Parathyroid adenoma (tissue), 2 donors: ENCODE data around the gene MSH6.

Experiments used
- H2AFZ ChIP-seq: fragments of 300-600 bp; sonication (generic); one replicate; pipeline ENCODE4 v1.7.0; 2017; ENCODE audit warnings: antibody characterized with exemption, mild to moderate bottlenecking
- H3K27ac ChIP-seq: fragments of 300-600 bp; sonication (generic); one replicate; pipeline ENCODE4 v1.7.0; 2017
- H3K27me3 ChIP-seq: fragments of 300-600 bp; sonication (generic); one replicate; pipeline ENCODE4 v1.7.0; 2017; ENCODE audit warnings: low read length; ENCODE audit not compliant: control insufficient read depth, insufficient read depth
- H3K36me3 ChIP-seq: fragments of 300-600 bp; sonication (generic); one replicate; pipeline ENCODE4 v1.7.0; 2017; ENCODE audit warnings: low read length; ENCODE audit not compliant: control insufficient read depth, insufficient read depth
- H3K4me1 ChIP-seq: fragments of 300-600 bp; sonication (generic); one replicate; pipeline ENCODE4 v1.7.0; 2017; ENCODE audit warnings: control low read depth
- H3K4me2 ChIP-seq: fragments of 300-600 bp; sonication (generic); one replicate; pipeline ENCODE4 v1.7.0; 2017; ENCODE audit warnings: low read length
- H3K4me3 ChIP-seq: fragments of 300-600 bp; sonication (generic); one replicate; pipeline ENCODE4 v1.7.0; 2017; ENCODE audit warnings: low read depth, low read length
- H3K79me2 ChIP-seq: fragments of 300-600 bp; sonication (generic); one replicate; pipeline ENCODE4 v1.7.0; 2017; ENCODE audit warnings: control low read depth
- H3K9ac ChIP-seq: fragments of 300-600 bp; sonication (generic); one replicate; pipeline ENCODE4 v1.7.0; 2017; ENCODE audit warnings: mild to moderate bottlenecking
- H3K9me3 ChIP-seq: fragments of 300-600 bp; sonication (generic); one replicate; pipeline ENCODE4 v1.7.0; 2017; ENCODE audit warnings: low read length; ENCODE audit not compliant: control insufficient read depth
- TF ChIP-seq, protein P1 (sequence below): fragments of 300-600 bp; sonication (generic); IDR thresholded peaks from one replicate; pipeline ENCODE4 v1.7.0; 2017; ENCODE audit warnings: antibody characterized with exemption, mild to moderate bottlenecking
- donor health status: primary hyperparathyroidism.

Gene MSH6, protein sequence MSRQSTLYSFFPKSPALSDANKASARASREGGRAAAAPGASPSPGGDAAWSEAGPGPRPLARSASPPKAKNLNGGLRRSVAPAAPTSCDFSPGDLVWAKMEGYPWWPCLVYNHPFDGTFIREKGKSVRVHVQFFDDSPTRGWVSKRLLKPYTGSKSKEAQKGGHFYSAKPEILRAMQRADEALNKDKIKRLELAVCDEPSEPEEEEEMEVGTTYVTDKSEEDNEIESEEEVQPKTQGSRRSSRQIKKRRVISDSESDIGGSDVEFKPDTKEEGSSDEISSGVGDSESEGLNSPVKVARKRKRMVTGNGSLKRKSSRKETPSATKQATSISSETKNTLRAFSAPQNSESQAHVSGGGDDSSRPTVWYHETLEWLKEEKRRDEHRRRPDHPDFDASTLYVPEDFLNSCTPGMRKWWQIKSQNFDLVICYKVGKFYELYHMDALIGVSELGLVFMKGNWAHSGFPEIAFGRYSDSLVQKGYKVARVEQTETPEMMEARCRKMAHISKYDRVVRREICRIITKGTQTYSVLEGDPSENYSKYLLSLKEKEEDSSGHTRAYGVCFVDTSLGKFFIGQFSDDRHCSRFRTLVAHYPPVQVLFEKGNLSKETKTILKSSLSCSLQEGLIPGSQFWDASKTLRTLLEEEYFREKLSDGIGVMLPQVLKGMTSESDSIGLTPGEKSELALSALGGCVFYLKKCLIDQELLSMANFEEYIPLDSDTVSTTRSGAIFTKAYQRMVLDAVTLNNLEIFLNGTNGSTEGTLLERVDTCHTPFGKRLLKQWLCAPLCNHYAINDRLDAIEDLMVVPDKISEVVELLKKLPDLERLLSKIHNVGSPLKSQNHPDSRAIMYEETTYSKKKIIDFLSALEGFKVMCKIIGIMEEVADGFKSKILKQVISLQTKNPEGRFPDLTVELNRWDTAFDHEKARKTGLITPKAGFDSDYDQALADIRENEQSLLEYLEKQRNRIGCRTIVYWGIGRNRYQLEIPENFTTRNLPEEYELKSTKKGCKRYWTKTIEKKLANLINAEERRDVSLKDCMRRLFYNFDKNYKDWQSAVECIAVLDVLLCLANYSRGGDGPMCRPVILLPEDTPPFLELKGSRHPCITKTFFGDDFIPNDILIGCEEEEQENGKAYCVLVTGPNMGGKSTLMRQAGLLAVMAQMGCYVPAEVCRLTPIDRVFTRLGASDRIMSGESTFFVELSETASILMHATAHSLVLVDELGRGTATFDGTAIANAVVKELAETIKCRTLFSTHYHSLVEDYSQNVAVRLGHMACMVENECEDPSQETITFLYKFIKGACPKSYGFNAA (N-terminal part only)

DNA sequence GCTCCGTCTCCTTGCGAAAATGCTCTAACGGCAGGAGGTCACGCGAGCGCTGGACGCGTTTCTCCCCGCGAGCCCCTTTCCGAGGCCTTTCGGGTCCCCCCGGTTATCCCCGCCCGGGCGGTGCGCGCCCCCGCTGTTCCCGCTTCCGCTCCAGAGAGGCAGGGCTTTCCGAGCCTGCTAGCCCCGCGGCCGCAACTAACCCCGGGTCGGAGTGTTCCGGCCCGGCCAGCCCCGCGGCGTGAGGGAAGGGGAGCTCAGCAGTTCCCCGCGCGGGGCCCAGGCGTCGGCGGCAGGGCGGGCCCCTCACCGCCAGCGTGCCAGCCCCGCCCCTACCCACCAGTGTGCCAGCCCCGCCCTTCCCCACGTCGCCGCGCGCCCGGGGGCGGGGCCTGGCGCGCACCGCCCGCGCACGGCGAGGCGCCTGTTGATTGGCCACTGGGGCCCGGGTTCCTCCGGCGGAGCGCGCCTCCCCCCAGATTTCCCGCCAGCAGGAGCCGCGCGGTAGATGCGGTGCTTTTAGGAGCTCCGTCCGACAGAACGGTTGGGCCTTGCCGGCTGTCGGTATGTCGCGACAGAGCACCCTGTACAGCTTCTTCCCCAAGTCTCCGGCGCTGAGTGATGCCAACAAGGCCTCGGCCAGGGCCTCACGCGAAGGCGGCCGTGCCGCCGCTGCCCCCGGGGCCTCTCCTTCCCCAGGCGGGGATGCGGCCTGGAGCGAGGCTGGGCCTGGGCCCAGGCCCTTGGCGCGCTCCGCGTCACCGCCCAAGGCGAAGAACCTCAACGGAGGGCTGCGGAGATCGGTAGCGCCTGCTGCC is at the start of gene MSH6:
TSS of gene MSH6 (plus strand) at position 475 of the 815 bp plus-strand sequence. CDS start at position 564, 89 bp downstream.
- Histone ChIP-seq H3K9ac (peak within 1 kb of the TSS; percentile 2), H3K79me2 (peaks cover 26% of the 10 kb centered on the region), H2AFZ (peak within 1 kb of the TSS; percentile 100), H3K36me3 (no peaks in the 10 kb centered on the region), H3K9me3 (no peaks in the 10 kb centered on the region), H3K4me1 (peaks cover 6% of the 10 kb centered on the region), H3K27ac (peak within 1 kb of the TSS; percentile 80), H3K4me2 (peak within 1 kb of the TSS; percentile 97), H3K4me3 (peak within 1 kb of the TSS; percentile 84), H3K27me3 (no peaks in the 10 kb centered on the region)
- TF ChIP-seq, protein P1, sequence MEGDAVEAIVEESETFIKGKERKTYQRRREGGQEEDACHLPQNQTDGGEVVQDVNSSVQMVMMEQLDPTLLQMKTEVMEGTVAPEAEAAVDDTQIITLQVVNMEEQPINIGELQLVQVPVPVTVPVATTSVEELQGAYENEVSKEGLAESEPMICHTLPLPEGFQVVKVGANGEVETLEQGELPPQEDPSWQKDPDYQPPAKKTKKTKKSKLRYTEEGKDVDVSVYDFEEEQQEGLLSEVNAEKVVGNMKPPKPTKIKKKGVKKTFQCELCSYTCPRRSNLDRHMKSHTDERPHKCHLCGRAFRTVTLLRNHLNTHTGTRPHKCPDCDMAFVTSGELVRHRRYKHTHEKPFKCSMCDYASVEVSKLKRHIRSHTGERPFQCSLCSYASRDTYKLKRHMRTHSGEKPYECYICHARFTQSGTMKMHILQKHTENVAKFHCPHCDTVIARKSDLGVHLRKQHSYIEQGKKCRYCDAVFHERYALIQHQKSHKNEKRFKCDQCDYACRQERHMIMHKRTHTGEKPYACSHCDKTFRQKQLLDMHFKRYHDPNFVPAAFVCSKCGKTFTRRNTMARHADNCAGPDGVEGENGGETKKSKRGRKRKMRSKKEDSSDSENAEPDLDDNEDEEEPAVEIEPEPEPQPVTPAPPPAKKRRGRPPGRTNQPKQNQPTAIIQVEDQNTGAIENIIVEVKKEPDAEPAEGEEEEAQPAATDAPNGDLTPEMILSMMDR: no peak

- H3K4me3 ChIP-seq: no peak overlapping the region
- H3K4me2 ChIP-seq: no peak overlapping the region
- H3K79me2 ChIP-seq: no peaks in the 10 kb centered on the region
- H3K36me3 ChIP-seq: no peaks in the 10 kb centered on the region
- no peaks in the 10 kb centered on the region for H3K4me1 ChIP-seq
- no peak overlapping the region for H2AFZ ChIP-seq
- H3K9me3 ChIP-seq: no peaks in the 10 kb centered on the region
- no peak overlapping the region for H3K9ac ChIP-seq
- TF ChIP-seq, protein P1: no peak
- no peaks in the 10 kb centered on the region for H3K27me3 ChIP-seq
- H3K27ac ChIP-seq: no peak overlapping the region
Observed at GRCh38 chr2:47735136-47735869, 47.6 kb upstream of the MSH6 start.

DNA sequence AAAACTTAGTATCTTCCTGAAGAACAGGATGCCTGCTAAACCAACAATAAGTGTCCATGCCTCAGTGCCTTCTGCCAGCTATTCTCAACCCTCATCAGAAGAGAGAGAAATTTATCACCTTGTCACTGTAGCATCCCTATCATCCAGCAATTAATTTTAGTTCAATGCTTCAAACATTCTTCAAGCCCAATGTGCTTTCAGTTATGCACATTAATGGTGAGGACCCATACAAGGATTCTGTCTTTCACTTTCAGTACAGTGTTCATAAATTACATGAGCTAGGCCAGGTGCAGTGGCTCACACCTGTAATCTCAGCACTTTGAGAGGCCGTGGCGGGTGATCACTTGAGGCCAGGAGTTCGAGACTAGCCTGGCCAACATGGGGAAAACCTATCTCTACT is 47.0 kb upstream of the MSH6 start:
- TF ChIP-seq, protein P1: no peak
- no peak overlapping the region for H2AFZ ChIP-seq
- H3K27me3 ChIP-seq: no peaks in the 10 kb centered on the region
- no peaks in the 10 kb centered on the region for H3K9me3 ChIP-seq
- H3K36me3 ChIP-seq: no peaks in the 10 kb centered on the region
- H3K9ac ChIP-seq: no peak overlapping the region
- no peaks in the 10 kb centered on the region for H3K79me2 ChIP-seq
- no peak overlapping the region for H3K27ac ChIP-seq
- no peak overlapping the region for H3K4me2 ChIP-seq
- H3K4me1 ChIP-seq: no peaks in the 10 kb centered on the region
- H3K4me3 ChIP-seq: no peak overlapping the region
